ENCODE results near the gene CARD10. TPM values are rescaled to one million over a fixed set of nuclear protein-coding genes. Genes with fewer than 3 reads are reported as not detected.
A peak's percentile ranks its signal among the peaks of the same experiment; 100 is the strongest.

The CARD10 gene
- total RNA-seq, 2 donors from 2014 or later: 20.3 to 24.4 TPM

- 89 to 93% methylated on average over 4 to 6 of the region's 6 CpGs for WGBS, 2 experiments (ENCODE audit: insufficient coverage in 1 of 2, insufficient read length in 1 of 2)
- Histone ChIP-seq H3K27ac (ENCODE audit: low read depth, low read length) (no peak overlapping the region), H3K9me3 (ENCODE audit: control insufficient read depth, low read length) (no peaks in the 10 kb centered on the region), H3K36me3 (ENCODE audit: control insufficient read depth, insufficient read depth, low read length) (no peaks in the 10 kb centered on the region), H3K4me3 (ENCODE audit: low read length) (no peak overlapping the region), H3K9ac (ENCODE audit: extremely low read depth, low read length, poor library complexity, severe bottlenecking) (no peak overlapping the region), H3K27me3 (ENCODE audit: control insufficient read depth, insufficient read depth, low read length, poor library complexity, severe bottlenecking) (peaks cover 34% of the 10 kb centered on the region), H3K4me1 (ENCODE audit: control insufficient read depth, insufficient read depth, low read length) (no peaks in the 10 kb centered on the region)
- H3K4me3 Mint-ChIP-seq: no peak overlapping the region
- peaks cover 6% of the 10 kb centered on the region for H3K4me1 Mint-ChIP-seq
- DNase-seq: no peak
- TF ChIP-seq CTCF (conservative IDR thresholded peaks at IDR 0.05): no peak
- H3K36me3 Mint-ChIP-seq (ENCODE audit: low read depth): no peaks in the 10 kb centered on the region
- no peaks in the 10 kb centered on the region for H3K9me3 Mint-ChIP-seq
- peaks cover 30% of the 10 kb centered on the region for H3K27me3 Mint-ChIP-seq (ENCODE audit: insufficient read depth)
- no peak overlapping the region for H3K27ac Mint-ChIP-seq
Measured at GRCh38 chr22:37522482-37522881, 3.3 kb upstream of the CARD10 start.

- Histone ChIP-seq H3K27ac (ENCODE audit: low read depth, low read length) (no peak overlapping the region), H3K9ac (ENCODE audit: extremely low read depth, low read length, poor library complexity, severe bottlenecking) (no peak overlapping the region), H3K36me3 (ENCODE audit: control insufficient read depth, insufficient read depth, low read length) (no peaks in the 10 kb centered on the region), H3K27me3 (ENCODE audit: control insufficient read depth, insufficient read depth, low read length, poor library complexity, severe bottlenecking) (peaks cover 34% of the 10 kb centered on the region), H3K4me3 (ENCODE audit: low read length) (no peak overlapping the region), H3K9me3 (ENCODE audit: control insufficient read depth, low read length) (no peaks in the 10 kb centered on the region), H3K4me1 (ENCODE audit: control insufficient read depth, insufficient read depth, low read length) (no peaks in the 10 kb centered on the region)
- no peak for DNase-seq
- TF ChIP-seq CTCF (conservative IDR thresholded peaks at IDR 0.05): no peak
- Mint-ChIP-seq H3K4me3 (no peak overlapping the region), H3K36me3 (ENCODE audit: low read depth) (peaks cover 4% of the 10 kb centered on the region), H3K9me3 (peaks cover 1% of the 10 kb centered on the region), H3K4me1 (peaks cover 6% of the 10 kb centered on the region), H3K27ac (no peak overlapping the region), H3K27me3 (ENCODE audit: insufficient read depth) (peaks cover 30% of the 10 kb centered on the region)
- whole genome bisulfite sequencing, 2 experiments (ENCODE audit: insufficient coverage in 1 of 2, insufficient read length in 1 of 2): 92 to 94% methylated on average over 12 to 14 of the region's 14 CpGs
Measured at GRCh38 chr22:37521236-37521739, 2.1 kb upstream of the CARD10 start.

GRCh38 chr22:37520776-37521191, 1.6 kb upstream of the CARD10 start:
- Histone ChIP-seq H3K4me1 (ENCODE audit: control insufficient read depth, insufficient read depth, low read length) (no peaks in the 10 kb centered on the region), H3K9ac (ENCODE audit: extremely low read depth, low read length, poor library complexity, severe bottlenecking) (no peak overlapping the region), H3K9me3 (ENCODE audit: control insufficient read depth, low read length) (no peaks in the 10 kb centered on the region), H3K27me3 (ENCODE audit: control insufficient read depth, insufficient read depth, low read length, poor library complexity, severe bottlenecking) (peaks cover 34% of the 10 kb centered on the region), H3K36me3 (ENCODE audit: control insufficient read depth, insufficient read depth, low read length) (no peaks in the 10 kb centered on the region), H3K4me3 (ENCODE audit: low read length) (no peak overlapping the region), H3K27ac (ENCODE audit: low read depth, low read length) (no peak overlapping the region)
- H3K27ac Mint-ChIP-seq: no peak overlapping the region
- H3K4me1 Mint-ChIP-seq: peaks cover 6% of the 10 kb centered on the region
- H3K4me3 Mint-ChIP-seq: peak overlapping the region; percentile 15
- no peak for DNase-seq
- 81 to 89% methylated on average over 3 to 10 of the region's 10 CpGs for WGBS, 2 experiments (ENCODE audit: insufficient coverage in 1 of 2, insufficient read length in 1 of 2)
- H3K9me3 Mint-ChIP-seq: peaks cover 3% of the 10 kb centered on the region
- no peak for TF ChIP-seq CTCF (conservative IDR thresholded peaks at IDR 0.05)
- peaks cover 30% of the 10 kb centered on the region for H3K27me3 Mint-ChIP-seq (ENCODE audit: insufficient read depth)
- H3K36me3 Mint-ChIP-seq (ENCODE audit: low read depth): peaks cover 9% of the 10 kb centered on the region
